Measurements from ENCODE around the gene ZNF219. TPM values are rescaled to one million over a fixed set of nuclear protein-coding genes. Genes with fewer than 3 reads are reported as not detected.

ZNF219 gene
- polyA plus RNA-seq, 3 donors = 0.49 to 7.2 (median 0.68) TPM

- 71% methylated on average over 3 of the region's 8 CpGs for WGBS (ENCODE audit: insufficient coverage)
- Mint-ChIP-seq H3K36me3 (no peaks in the 10 kb centered on the region), H3K27ac (no peak overlapping the region), H3K4me1 (peaks cover 13% of the 10 kb centered on the region), H3K4me3 (no peak overlapping the region), H3K27me3 (ENCODE audit: low read depth in 3 of 3) (peaks cover 6 to 12% (median 11%) of the 10 kb centered on the region in 3 donors), H3K9me3 (no peaks in the 10 kb centered on the region)
- no peaks in the 10 kb centered on the region for H4K20me1 ChIP-seq (ENCODE audit: insufficient read depth, low read length)
- H3K27me3 ChIP-seq (ENCODE audit: control insufficient read depth in 2 of 2, insufficient read depth in 2 of 2, low read length in 2 of 2) = peaks cover 2 to 28% of the 10 kb centered on the region in 2 donors
- no peak for TF ChIP-seq CTCF (IDR thresholded peaks at IDR 0.05)
- intact Hi-C loops (cut with micrococcal nuclease) = no loop called here
- H3K79me2 ChIP-seq (ENCODE audit: insufficient read depth, low read length) = no peaks in the 10 kb centered on the region
- H3K9me3 ChIP-seq (replicated peaks in 1 of 2; ENCODE audit: control insufficient read depth in 1 of 2, insufficient read depth in 1 of 2, low read length in 2 of 2) = no peaks in the 10 kb centered on the region
- H3K9ac ChIP-seq (ENCODE audit: insufficient read depth, low read length, poor library complexity, severe bottlenecking) = no peak overlapping the region
- no peak overlapping the region for H3K4me3 ChIP-seq (replicated peaks in 1 of 3; ENCODE audit: low read depth in 2 of 3, low read length in 3 of 3)
- H3K27ac ChIP-seq (ENCODE audit: low read depth in 1 of 2, low read length in 2 of 2) = no peak overlapping the region
- no peak for DNase-seq
- no peaks in the 10 kb centered on the region for H3K36me3 ChIP-seq (replicated peaks in 1 of 2; ENCODE audit: control insufficient read depth in 1 of 2, insufficient read depth in 2 of 2, low read length in 2 of 2)
- H3K4me2 ChIP-seq (replicated peaks; ENCODE audit: extremely low read depth, low read length, poor library complexity, severe bottlenecking) = no peak overlapping the region
- no peaks in the 10 kb centered on the region for H3K4me1 ChIP-seq (ENCODE audit: control insufficient read depth in 1 of 2, insufficient read depth in 2 of 2, low read length in 2 of 2)
- no peak overlapping the region for H2AFZ ChIP-seq (ENCODE audit: insufficient read depth, low read depth, low read length, poor library complexity, severe bottlenecking)
Observed at GRCh38 chr14:21040370-21040925, 58.0 kb downstream of the ZNF219 start.

Small RNA genes within 50 kb of the gene (small RNA-seq; reads per million reads assigned to genes)
- gene RNU6-252P (ENCODE audit: insufficient read length, low read depth) = not detected

Other genes starting within 250 kb of the ZNF219 start
- gene RNASE3, start 207.3 kb downstream of the ZNF219 start, polyA plus RNA-seq = 10 to 100 TPM in 1 of 3 donors, 1 to 10 TPM in 2; 5.1 to 13.8 (median 8.4) TPM
- gene RNASE2, start 143.2 kb downstream of the ZNF219 start, polyA plus RNA-seq = 100 to 1,000 TPM; 100 to 483 (median 307) TPM
- gene METTL17, start 108.7 kb downstream of the ZNF219 start, polyA plus RNA-seq = 100 to 1,000 TPM in 1 of 3 donors, 10 to 100 TPM in 2; 20.1 to 137 (median 21.1) TPM
- gene SLC39A2, start 99.4 kb downstream of the ZNF219 start, polyA plus RNA-seq = not detected
- gene NDRG2, start 73.6 kb downstream of the ZNF219 start, polyA plus RNA-seq = 10 to 100 TPM in 2 of 3 donors, 1 to 10 TPM in 1; 6.8 to 11.7 (median 11.1) TPM
- gene TPPP2, start 68.4 kb downstream of the ZNF219 start, polyA plus RNA-seq = not detected
- gene RNASE13, start 63.8 kb downstream of the ZNF219 start, polyA plus RNA-seq = under 1 TPM in 1 of 3 donors, not detected in 2; 0.39 TPM
- gene RNASE7, start 56.3 kb downstream of the ZNF219 start, polyA plus RNA-seq = not detected
- not detected for gene RNASE8, start 40.8 kb downstream of the ZNF219 start, polyA plus RNA-seq
- gene ARHGEF40, start 28.4 kb downstream of the ZNF219 start, polyA plus RNA-seq = 100 to 1,000 TPM in 1 of 3 donors, 10 to 100 TPM in 2; 12.1 to 114 (median 15.3) TPM
- gene TMEM253, start 2.4 kb upstream of the ZNF219 start, polyA plus RNA-seq = under 1 TPM in 1 of 3 donors, not detected in 2; 0.05 TPM
- not detected for gene OR5AU1, start 57.4 kb upstream of the ZNF219 start, polyA plus RNA-seq
- gene HNRNPC, start 170.8 kb upstream of the ZNF219 start, polyA plus RNA-seq = 100 to 1,000 TPM; 391 to 609 (median 580) TPM
- gene RPGRIP1, start 181.4 kb upstream of the ZNF219 start, polyA plus RNA-seq = 10 to 100 TPM in 1 of 3 donors, 1 to 10 TPM in 2; 4.7 to 10.4 (median 7.4) TPM